ENCODE results near the gene OSMR. TPM values are rescaled to one million over a fixed set of nuclear protein-coding genes. Genes with fewer than 3 reads are reported as not detected.

OSMR gene
- total RNA-seq, 1 experiment from 2014 or later, result 46.0 TPM

GRCh38 chr5:38927470-38927869 is 81.7 kb downstream of the OSMR start (continued):
- TF ChIP-seq JUND (IDR thresholded peaks at IDR 0.05) (no peak), EGR1 (IDR thresholded peaks at IDR 0.05; ENCODE audit: low read depth) (no peak)

- H3K79me2 ChIP-seq (ENCODE audit: insufficient read depth, low read length), result no peaks in the 10 kb centered on the region
- H3K4me2 ChIP-seq (ENCODE audit: low read length), result no peak overlapping the region
- no peaks in the 10 kb centered on the region for H4K20me1 ChIP-seq (ENCODE audit: insufficient read depth)
- H3K27me3 ChIP-seq (ENCODE audit: insufficient read depth, low read length), result no peaks in the 10 kb centered on the region
- intact Hi-C loops (cut with micrococcal nuclease), result loop anchor here (10.0 kb wide), 1 partner anchor 725 kb away; no protein-coding TSS in a partner anchor
- TF ChIP-seq TCF7L2 (IDR thresholded peaks at IDR 0.05; ENCODE audit: borderline replicate concordance, extremely low read depth, insufficient read depth, insufficient read length) (no peak), ZBTB33 (IDR thresholded peaks at IDR 0.05; ENCODE audit: extremely low read depth, insufficient replicate concordance, low read length) (no peak), YY1 (IDR thresholded peaks at IDR 0.05; ENCODE audit: extremely low read depth, insufficient replicate concordance, low read depth, low read length) (no peak), EGR1 (IDR thresholded peaks at IDR 0.05; ENCODE audit: low read depth) (no peak), EZH2phosphoT487 (IDR thresholded peaks at IDR 0.05; ENCODE audit: borderline replicate concordance) (no peak), CEBPB (IDR thresholded peaks at IDR 0.05; ENCODE audit: low read depth) (no peak), REST (IDR thresholded peaks at IDR 0.05; ENCODE audit: low read depth) (no peak), ATF3 (IDR thresholded peaks at IDR 0.05) (no peak), SIN3A (IDR thresholded peaks at IDR 0.05; ENCODE audit: low read depth) (no peak), ZNF274 (IDR thresholded peaks at IDR 0.05; ENCODE audit: low read depth, low read length) (no peak)
- POLR2A ChIA-PET, result no interaction called here
- no peak overlapping the region for H3K4me3 ChIP-seq (replicated peaks in 1 of 2; ENCODE audit: low read depth in 1 of 2, low read length in 2 of 2)
- RAD21 ChIA-PET (ENCODE audit: low non-redundant PET in 1 of 2, low total read pairs in 2 of 2, uncharacterized antibody in 2 of 2, unreplicated experiment in 2 of 2), result no interaction called here
- peaks cover 17 to 22% of the 10 kb centered on the region in 2 experiments; a peak in 3 of 4 replicates for H3K36me3 ChIP-seq (ENCODE audit: control insufficient read depth in 1 of 2, insufficient read depth in 2 of 2, low read length in 2 of 2)
- no peaks in the 10 kb centered on the region for H3K4me1 ChIP-seq (ENCODE audit: control insufficient read depth in 1 of 2, insufficient read depth in 2 of 2, low read length in 2 of 2)
- CTCF ChIA-PET, result no interaction called here
- no peaks in the 10 kb centered on the region for H3K9me2 ChIP-seq (ENCODE audit: insufficient read depth)
- H2AFZ ChIP-seq (ENCODE audit: low read depth, low read length, poor library complexity, severe bottlenecking), result no peak overlapping the region
- no peaks in the 10 kb centered on the region for H3K9me3 ChIP-seq (ENCODE audit: control insufficient read depth in 1 of 2, insufficient read depth in 1 of 2, low read depth in 1 of 2, low read length in 2 of 2)
- no peak overlapping the region for H3K9ac ChIP-seq (ENCODE audit: low read length)
- no peak overlapping the region for H3K27ac ChIP-seq (ENCODE audit: low read depth, low read length)
- no TSS peak for BruUV-seq (replicated peaks)
- no peak for ATAC-seq
- no peak for DNase-seq (ENCODE audit: low read depth, low spot score)
Observed at GRCh38 chr5:38929838-38930237, 84.0 kb downstream of the OSMR start.

Measured in HCT116 (cell line).